ENCODE measurements around the gene ARHGAP8.

GRCh38 chr22:44727148-44727547, 25.2 kb upstream of the ARHGAP8 start:
- TF ChIP-seq, protein P1, sequence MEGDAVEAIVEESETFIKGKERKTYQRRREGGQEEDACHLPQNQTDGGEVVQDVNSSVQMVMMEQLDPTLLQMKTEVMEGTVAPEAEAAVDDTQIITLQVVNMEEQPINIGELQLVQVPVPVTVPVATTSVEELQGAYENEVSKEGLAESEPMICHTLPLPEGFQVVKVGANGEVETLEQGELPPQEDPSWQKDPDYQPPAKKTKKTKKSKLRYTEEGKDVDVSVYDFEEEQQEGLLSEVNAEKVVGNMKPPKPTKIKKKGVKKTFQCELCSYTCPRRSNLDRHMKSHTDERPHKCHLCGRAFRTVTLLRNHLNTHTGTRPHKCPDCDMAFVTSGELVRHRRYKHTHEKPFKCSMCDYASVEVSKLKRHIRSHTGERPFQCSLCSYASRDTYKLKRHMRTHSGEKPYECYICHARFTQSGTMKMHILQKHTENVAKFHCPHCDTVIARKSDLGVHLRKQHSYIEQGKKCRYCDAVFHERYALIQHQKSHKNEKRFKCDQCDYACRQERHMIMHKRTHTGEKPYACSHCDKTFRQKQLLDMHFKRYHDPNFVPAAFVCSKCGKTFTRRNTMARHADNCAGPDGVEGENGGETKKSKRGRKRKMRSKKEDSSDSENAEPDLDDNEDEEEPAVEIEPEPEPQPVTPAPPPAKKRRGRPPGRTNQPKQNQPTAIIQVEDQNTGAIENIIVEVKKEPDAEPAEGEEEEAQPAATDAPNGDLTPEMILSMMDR (IDR thresholded peaks at IDR 0.05; ENCODE audit: low read depth, low read length) = no peak
- TF ChIP-seq POLR2A (IDR thresholded peaks at IDR 0.05; ENCODE audit: extremely low read depth, insufficient read length) = no peak
